DND-41 (cell line): ENCODE results near the gene REV3L.

ENCODE experiments used
- ATAC-seq: fragments of 200-7000 bp; cut with Tn5 transposase; 3 replicates; pipeline ENCODE4 v1.9.1; 2021; ENCODE audit warnings: low read depth; ENCODE audit not compliant: insufficient read depth
- DNase-seq: peaks from one replicate; pipeline ENCODE4 v3.0.0-alpha.2; 2020
- H2AFZ ChIP-seq: 2 replicates; pipeline ENCODE4 v1.6.0; 2012; ENCODE audit warnings: low read depth, low read length
- H3K27ac ChIP-seq: 2 replicates; pipeline ENCODE4 v1.5.1; 2012; ENCODE audit warnings: low read length, inconsistent platforms
- H3K27me3 ChIP-seq: fragments of 200-600 bp; sonication (generic); 2 replicates; pipeline ENCODE4 v1.6.0; 2012; ENCODE audit warnings: low read length, mild to moderate bottlenecking, inconsistent platforms; ENCODE audit not compliant: insufficient read depth, poor library complexity
- H3K36me3 ChIP-seq: 2 replicates; pipeline ENCODE4 v1.5.1; 2012; ENCODE audit warnings: low read length, inconsistent platforms; ENCODE audit not compliant: insufficient read depth
- H3K4me1 ChIP-seq: 2 replicates; pipeline ENCODE4 v1.5.1; 2012; ENCODE audit warnings: mild to moderate bottlenecking, low read length; ENCODE audit not compliant: insufficient read depth
- H3K4me2 ChIP-seq: 2 replicates; pipeline ENCODE4 v1.6.0; 2012; ENCODE audit warnings: mild to moderate bottlenecking, moderate library complexity, low read length, inconsistent platforms; ENCODE audit not compliant: insufficient read depth
- H3K4me3 ChIP-seq, 2 experiments: fragments of 200-600 bp in 1 of 2; shearing (Covaris generic) in 1 of 2; 2 replicates each; pipeline ENCODE4 v1.5.1; 2012 to 2016; ENCODE audit warnings: inconsistent platforms in 2 of 2, low read length in 2 of 2, mild to moderate bottlenecking in 2 of 2, low read depth in 1 of 2, moderate library complexity in 1 of 2
- H3K79me2 ChIP-seq: 2 replicates; pipeline ENCODE4 v1.6.0; 2012; ENCODE audit warnings: low read length, inconsistent platforms; ENCODE audit not compliant: insufficient read depth
- H3K9ac ChIP-seq: 2 replicates; pipeline ENCODE4 v1.6.0; 2012; ENCODE audit warnings: low read depth, mild to moderate bottlenecking, inconsistent platforms, low read length, moderate library complexity
- H3K9me3 ChIP-seq: 2 replicates; pipeline ENCODE4 v1.5.1; 2012; ENCODE audit warnings: low read length, moderate library complexity, mild to moderate bottlenecking, inconsistent platforms; ENCODE audit not compliant: insufficient read depth, severe bottlenecking
- H4K20me1 ChIP-seq: 2 replicates; pipeline ENCODE4 v1.6.0; 2012; ENCODE audit warnings: low read length; ENCODE audit not compliant: insufficient read depth
- EZH2 ChIP-seq: IDR thresholded peaks from 3 replicates; pipeline ENCODE4 v1.6.1; 2012; ENCODE audit warnings: borderline replicate concordance, low read depth, mild to moderate bottlenecking, moderate library complexity, low read length, inconsistent platforms; ENCODE audit not compliant: severe bottlenecking
- TF ChIP-seq, protein P1 (sequence below): IDR thresholded peaks from 2 replicates; pipeline ENCODE4 v1.5.1; 2012; ENCODE audit warnings: borderline replicate concordance, low read length, moderate library complexity, mild to moderate bottlenecking; ENCODE audit not compliant: poor library complexity, severe bottlenecking; ENCODE audit errors: extremely low read depth

The REV3L gene

DNA sequence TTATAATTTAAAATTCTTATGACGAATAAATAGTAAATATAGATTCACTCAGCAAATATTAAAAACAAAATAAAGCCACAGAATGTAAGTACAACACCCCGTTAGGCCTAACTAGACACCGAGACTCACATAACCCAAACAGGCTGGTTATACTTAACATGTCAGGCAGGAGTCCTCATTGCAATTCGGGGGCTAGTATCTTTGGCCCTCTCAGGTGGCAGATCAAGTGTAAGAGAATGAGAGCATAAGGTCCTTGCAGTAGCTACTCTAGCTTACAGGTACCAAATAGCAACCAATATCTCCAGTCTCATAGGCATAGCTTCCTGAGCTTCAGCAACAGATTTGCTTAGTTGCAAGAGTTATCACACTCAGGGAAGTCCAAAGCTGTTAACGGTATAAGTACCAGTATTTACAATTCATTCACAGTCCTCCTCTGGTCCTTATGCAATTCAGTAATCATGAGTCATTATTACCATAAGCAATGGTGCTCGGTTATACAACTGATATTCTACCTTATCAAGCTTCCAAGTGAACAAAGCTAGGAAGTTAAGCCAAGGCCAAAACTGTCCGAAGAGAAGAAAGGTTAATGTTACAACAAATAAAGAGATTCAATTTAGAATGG, 20.1 kb downstream of the REV3L start:
- Histone ChIP-seq H3K36me3 (peaks cover 30% of the 10 kb centered on the region), H3K79me2 (peaks cover 100% of the 10 kb centered on the region), H2AFZ (no peak overlapping the region), H3K4me1 (peaks cover 27% of the 10 kb centered on the region), H3K27me3 (no peaks in the 10 kb centered on the region), H3K9ac (no peak overlapping the region), H3K27ac (peak overlapping the region; percentile 51; the same call in 1 of the 2 replicates), H3K4me2 (peak overlapping the region; percentile 54; the same call in 1 of the 2 replicates), H4K20me1 (peaks cover 3% of the 10 kb centered on the region; the same call in 1 of the 2 replicates), H3K4me3 (no peak overlapping the region), H3K9me3 (peaks cover 2% of the 10 kb centered on the region)
- no peak; the same call in 2 of the 3 replicates for ATAC-seq
- no peak for DNase-seq
- TF ChIP-seq, protein P1, sequence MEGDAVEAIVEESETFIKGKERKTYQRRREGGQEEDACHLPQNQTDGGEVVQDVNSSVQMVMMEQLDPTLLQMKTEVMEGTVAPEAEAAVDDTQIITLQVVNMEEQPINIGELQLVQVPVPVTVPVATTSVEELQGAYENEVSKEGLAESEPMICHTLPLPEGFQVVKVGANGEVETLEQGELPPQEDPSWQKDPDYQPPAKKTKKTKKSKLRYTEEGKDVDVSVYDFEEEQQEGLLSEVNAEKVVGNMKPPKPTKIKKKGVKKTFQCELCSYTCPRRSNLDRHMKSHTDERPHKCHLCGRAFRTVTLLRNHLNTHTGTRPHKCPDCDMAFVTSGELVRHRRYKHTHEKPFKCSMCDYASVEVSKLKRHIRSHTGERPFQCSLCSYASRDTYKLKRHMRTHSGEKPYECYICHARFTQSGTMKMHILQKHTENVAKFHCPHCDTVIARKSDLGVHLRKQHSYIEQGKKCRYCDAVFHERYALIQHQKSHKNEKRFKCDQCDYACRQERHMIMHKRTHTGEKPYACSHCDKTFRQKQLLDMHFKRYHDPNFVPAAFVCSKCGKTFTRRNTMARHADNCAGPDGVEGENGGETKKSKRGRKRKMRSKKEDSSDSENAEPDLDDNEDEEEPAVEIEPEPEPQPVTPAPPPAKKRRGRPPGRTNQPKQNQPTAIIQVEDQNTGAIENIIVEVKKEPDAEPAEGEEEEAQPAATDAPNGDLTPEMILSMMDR: no peak
- TF ChIP-seq EZH2: no peak

DNA sequence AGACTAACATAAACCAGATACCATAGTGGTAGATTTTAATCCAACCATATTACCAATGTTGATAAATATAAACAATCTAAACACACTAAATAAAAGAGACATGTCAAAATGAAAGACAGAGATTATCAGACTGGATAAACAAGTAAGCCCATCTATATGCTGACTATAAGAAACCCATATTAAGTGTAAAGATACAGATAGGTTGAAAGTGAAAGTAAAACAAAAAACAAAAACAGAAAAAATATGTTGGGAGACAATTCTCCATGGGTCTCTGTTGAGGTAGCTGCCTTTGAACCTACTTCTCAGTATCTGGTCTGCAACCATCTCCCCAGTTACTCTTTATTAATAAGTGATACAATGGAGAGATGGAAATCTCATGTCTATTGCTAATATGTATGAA, 21.2 kb downstream of the REV3L start:
- peak overlapping the region in 1 of 2 experiments; percentile 29; a peak in 2 of 4 replicates for H3K4me3 ChIP-seq
- no peaks in the 10 kb centered on the region for H3K27me3 ChIP-seq
- DNase-seq: no peak
- peaks cover 100% of the 10 kb centered on the region for H3K79me2 ChIP-seq
- H3K9me3 ChIP-seq: peaks cover 2% of the 10 kb centered on the region
- H4K20me1 ChIP-seq: no peaks in the 10 kb centered on the region
- H3K36me3 ChIP-seq: peaks cover 21% of the 10 kb centered on the region
- H3K27ac ChIP-seq: peak overlapping the region; percentile 32
- H3K4me1 ChIP-seq: peaks cover 27% of the 10 kb centered on the region
- peak; percentile 94 for ATAC-seq
- H3K9ac ChIP-seq: peak overlapping the region; percentile 17; the same call in 1 of the 2 replicates
- H3K4me2 ChIP-seq: peak overlapping the region; percentile 54
- no peak overlapping the region for H2AFZ ChIP-seq
- TF ChIP-seq, protein P1: no peak
- no peak for TF ChIP-seq EZH2

DNA sequence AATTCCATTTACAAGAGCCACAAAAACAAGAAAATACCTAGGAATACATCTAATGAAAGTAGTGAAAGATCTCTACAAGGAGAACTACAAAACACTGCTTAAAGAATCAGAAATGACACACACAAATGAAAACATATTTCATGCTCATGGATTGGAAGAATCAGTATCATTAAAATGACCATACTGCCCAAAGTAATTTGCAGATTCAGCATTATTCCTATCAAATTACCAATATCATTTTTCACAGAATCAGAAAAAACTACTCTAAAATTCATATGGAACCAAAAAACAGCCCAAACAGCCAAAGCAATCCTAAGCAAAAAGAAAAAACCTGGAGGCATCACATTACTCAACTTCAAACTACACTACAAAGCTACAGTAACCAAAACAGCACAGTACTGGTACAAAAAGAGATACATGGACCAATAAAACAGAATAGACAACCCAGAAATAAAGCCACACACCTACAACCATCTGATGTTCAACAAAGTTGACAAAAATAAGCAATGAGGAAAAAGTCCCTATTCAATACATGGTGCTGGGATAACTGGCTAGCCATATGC, 24.3 kb downstream of the REV3L start:
- DNase-seq: no peak
- peaks cover 26% of the 10 kb centered on the region for H3K36me3 ChIP-seq
- no peak overlapping the region for H3K4me2 ChIP-seq
- H4K20me1 ChIP-seq: peaks cover 5% of the 10 kb centered on the region; the same call in 1 of the 2 replicates
- H3K27me3 ChIP-seq: no peaks in the 10 kb centered on the region
- no peak overlapping the region for H3K27ac ChIP-seq
- peaks cover 2% of the 10 kb centered on the region for H3K9me3 ChIP-seq
- no peak overlapping the region for H3K4me3 ChIP-seq
- no peak for ATAC-seq
- no peak for TF ChIP-seq EZH2
- TF ChIP-seq, protein P1: no peak
- H3K79me2 ChIP-seq: peaks cover 99% of the 10 kb centered on the region
- H3K4me1 ChIP-seq: peaks cover 22% of the 10 kb centered on the region
- no peak overlapping the region for H2AFZ ChIP-seq
- no peak overlapping the region for H3K9ac ChIP-seq
